HL-60/S4 treated with retinoic acid at 250 ng/mL for 4 days and 3 days (cell line): Measurements from ENCODE around the gene ANKRD55.
"Not testable (repeated sequence)": the region's sequence is repeated elsewhere in the genome, so short reads cannot be mapped to it uniquely, and the experiment has no call there.

Experiments
- in situ Hi-C: fragments of 300-500 bp; cut with MboI; formaldehyde crosslinking; loops from 2 replicates; pipeline ENCODE4 v1.7.0; 2022; ENCODE audit warnings: low sequenced_read_pairs

Gene ANKRD55

GRCh38 chr5:56150756-56151155, 82.4 kb downstream of the ANKRD55 start:
- in situ Hi-C loops = not testable (repeated sequence)

- in situ Hi-C loops = no loop called here
Measured at GRCh38 chr5:56148453-56148971, 84.6 kb downstream of the ANKRD55 start.

DNA sequence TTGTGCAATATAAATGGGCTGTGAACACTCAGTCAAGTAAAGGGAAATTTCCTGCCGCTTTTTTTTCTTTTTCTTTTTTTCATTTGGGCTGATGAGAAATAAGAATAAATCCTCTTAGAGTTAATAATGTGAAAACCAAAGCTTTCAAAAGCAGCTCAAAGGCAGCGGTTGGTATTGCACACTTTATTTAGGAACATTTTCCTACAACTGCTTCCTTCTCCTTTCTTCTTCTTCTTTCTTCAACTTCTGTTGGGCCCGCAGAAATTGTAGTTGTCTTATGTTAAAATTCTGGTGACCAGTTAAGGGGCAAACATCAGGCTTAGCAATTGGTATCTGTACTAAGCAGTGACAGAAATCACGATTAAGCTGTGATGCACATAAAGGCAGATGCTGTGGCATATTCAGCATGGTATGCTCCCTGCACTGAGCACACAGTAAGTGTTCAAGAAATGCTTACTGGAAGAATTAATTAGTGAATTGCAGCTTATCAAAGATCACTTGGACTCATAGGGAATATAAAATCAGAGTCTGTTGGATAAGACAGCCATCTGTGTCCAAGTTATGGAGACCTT, 85.4 kb downstream of the ANKRD55 start:
- in situ Hi-C loops = no loop called here

- in situ Hi-C loops = no loop called here
Measured at GRCh38 chr5:56147106-56147505, 86.0 kb downstream of the ANKRD55 start.

DNA sequence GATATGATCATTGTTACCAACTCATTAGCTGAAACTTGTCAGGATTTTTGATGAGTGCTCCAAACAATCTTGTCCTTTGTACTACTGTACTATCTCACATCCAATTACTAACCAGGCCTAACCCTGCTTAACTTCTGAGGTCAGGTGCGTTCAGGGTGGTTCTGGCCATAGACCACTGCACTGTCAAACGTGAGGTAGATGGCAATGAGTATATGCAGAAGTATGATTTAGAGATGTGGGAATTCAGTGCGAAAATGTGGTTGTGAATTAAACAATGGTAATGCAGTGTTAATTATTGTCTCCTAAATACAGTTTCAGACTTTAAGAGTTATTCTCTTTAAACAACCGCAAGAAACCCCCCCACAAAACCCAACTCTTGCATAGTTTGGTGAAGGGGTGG, 86.5 kb downstream of the ANKRD55 start:
- in situ Hi-C loops = no loop called here

GRCh38 chr5:56145511-56145910, 87.6 kb downstream of the ANKRD55 start:
- in situ Hi-C loops = no loop called here

DNA sequence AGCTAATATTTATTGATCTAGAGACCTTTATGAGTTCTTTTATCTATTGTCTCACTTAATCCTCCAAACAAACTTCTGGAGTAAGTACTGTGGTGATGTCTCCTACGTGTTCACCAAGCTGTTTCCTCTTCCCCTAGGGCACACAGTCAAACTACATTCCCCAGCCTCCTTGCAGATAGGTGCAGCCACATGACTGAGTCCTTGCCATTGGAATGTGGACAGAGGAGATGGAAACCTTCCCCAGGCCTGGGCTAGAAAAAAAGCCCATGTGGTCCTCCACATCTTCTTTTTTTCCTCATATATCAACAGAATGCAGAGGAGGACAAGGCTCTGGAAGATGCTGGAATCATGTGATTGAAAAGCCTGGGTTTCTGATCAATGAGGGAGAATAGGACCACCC, 88.0 kb downstream of the ANKRD55 start:
- in situ Hi-C loops = no loop called here

GRCh38 chr5:56144211-56144610, 88.9 kb downstream of the ANKRD55 start:
- in situ Hi-C loops = no loop called here

DNA sequence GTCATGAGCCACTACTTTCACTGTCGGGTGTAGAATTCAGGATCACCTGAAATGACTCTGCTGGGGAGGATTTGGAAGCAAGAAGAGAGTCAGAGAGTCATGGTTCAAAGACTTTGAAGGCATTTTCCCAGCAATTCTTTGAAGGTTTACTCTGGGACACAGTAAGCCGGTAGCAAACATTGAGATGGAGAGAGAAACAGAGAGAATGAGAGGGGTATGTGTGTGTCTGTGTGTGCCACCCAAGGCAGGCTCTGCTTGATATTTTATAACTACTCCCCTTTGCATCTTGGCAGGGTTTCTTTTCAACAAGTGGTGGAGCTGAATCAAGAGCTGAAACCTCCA, 89.8 kb downstream of the ANKRD55 start:
- in situ Hi-C loops = no loop called here

DNA sequence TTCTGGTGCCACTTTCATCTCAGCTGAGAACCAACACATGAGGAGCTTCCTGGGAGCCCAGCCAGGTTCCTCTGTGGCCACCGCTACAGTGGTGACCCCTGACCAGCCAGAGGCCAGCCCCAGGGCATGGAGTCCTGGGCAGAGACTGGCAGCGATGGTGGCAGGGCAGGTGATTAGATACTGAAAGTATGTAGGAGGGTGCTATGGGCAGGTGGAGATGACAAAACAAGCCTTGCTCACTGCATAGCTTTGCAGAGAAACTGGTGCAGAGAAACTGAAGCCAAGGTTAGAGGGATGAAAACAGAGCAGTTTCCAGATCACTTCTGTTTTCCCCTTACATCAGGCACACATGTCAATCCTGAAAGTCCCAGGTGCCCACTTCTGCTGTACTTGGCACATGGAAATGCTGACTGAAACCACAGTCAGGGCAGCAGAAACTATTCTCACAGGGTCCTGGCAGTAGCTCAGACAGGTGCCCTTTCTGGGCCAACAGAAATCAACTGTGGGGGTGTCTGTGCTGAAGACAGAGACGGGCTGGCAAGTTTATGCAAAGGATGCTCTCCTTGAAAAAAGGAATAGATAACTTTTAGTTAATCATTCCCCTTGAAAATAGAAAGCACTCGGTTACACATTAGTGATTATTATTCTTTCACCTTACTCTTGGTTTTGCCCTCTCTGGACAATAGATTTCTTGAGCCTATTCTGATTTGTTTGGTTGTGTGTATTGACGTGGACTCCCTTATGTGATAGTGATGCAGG, 90.3 kb downstream of the ANKRD55 start:
- in situ Hi-C loops = no loop called here

GRCh38 chr5:56142233-56142613, 90.9 kb downstream of the ANKRD55 start:
- in situ Hi-C loops = no loop called here

DNA sequence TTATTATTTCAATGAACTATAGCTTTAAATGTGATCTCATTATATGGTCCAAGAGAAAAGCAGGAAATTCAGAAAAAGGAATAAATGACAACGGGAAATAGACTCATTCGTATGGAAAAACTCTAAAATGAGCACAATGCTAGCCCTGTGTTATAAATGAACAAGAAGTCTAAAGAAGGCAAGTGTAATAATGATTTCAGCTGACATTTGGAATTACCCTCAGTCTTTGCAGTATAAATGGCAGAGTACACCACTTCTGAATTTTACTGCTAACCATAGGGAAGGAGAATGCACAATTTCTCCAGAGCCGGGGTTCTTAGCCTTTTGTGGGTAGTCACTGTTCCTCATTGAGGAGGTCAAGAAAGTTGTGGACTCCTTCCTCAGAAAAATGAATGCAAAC, 93.1 kb downstream of the ANKRD55 start:
- in situ Hi-C loops = no loop called here

GRCh38 chr5:56130664-56131063, 102.5 kb downstream of the ANKRD55 start:
- in situ Hi-C loops = no loop called here

DNA sequence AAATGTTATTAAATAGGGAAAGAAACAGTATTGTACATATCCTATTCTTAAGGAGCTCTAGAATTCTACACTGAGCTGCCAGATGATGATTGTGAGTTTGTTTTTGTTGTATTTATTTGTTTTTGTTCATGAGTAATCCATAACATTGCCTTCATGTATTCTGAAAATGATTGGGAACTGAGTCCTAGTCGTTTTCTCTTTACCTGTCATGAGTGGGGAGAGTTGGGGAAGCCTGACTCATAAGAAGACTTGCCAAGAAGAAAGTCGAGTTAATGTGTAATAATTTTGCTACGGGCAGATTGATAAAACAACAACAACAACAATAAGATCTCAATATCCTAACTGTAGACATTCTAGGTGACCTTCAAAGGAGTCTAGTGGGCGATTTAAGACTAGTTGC, 103.8 kb downstream of the ANKRD55 start:
- in situ Hi-C loops = no loop called here

DNA sequence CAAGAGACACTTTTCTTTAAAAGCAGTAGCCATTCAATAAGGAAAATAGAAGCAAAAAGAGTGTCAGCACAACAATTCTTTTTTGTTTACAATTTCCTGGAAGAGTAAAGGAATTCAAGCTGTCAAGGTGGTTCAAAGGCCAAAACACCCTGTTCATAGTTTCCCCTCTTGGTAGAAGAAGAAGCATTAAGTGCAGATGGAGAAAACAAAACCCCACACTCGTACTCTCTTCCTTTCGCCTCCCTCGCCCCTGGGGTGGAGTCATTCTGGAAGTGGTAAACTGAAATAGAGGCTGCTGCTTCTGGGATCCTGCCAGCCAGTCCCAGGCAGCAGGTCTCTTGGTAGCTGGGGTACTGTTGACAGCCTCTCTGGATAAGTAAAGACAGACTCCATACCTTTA, 105.0 kb downstream of the ANKRD55 start:
- in situ Hi-C loops = no loop called here

DNA sequence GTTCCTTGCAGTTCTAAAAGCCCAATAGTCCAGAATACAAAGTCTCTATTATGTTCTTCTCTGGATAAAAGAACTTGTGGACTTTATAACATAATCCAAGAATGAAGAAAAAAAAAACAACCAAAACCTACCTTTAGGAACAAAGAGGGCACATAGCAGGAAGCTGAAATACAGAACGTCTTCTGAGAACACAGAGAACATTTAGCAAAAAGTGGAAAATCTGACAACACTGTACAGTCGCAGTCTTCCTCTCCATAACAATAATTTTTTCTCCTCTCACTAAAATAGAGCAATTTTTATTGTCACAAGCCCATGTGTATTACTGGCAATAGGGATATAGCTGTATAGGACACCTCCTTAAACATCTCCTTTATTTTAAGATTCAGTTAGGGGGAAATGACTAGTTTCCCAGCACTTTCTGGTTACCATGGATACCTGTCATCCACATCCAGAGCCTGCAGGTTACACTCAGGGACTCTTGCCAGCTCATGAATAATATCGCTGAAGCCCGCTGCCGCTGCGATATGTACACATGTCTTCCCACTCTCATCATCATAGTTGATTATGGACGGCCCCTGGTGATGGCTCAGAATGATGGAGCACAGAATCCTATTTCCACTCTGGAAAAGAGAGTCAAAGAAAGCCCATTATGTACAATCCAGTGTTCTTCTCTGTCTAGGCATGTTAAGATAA, 106.5 kb downstream of the ANKRD55 start:
- in situ Hi-C loops = no loop called here

DNA sequence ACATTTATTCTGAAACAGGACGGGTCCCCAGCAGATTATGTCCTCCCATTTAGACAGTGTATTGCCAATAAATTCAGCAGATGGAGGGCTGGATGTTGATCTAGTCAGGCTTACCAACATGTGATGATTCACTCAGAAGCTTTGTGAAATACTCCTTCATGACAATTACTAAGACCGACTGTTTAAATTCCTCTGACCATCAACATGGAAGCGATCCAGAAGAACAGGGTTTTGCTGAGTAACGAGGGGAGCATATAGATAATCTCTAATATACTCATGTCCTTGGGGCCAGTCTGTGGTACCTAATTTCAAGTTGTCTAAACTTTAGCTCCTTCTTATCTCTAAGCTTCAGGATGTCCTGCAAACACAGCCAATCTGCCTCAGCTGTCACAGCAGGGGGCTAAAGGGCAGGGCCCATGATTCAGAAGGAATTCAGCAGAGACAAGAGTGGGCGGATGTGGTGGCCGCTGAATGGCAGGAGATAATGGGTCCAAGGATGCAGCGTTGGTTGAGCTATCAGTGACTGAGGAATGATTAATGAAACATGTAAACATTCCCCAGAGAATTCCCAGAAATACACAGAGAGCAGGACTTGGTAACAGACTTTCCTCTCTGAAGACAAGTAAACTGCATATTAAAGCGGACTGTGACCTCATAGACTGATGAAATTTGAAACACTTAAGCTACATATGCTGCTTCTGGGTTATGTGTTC, 109.4 kb downstream of the ANKRD55 start:
- in situ Hi-C loops = no loop called here

DNA sequence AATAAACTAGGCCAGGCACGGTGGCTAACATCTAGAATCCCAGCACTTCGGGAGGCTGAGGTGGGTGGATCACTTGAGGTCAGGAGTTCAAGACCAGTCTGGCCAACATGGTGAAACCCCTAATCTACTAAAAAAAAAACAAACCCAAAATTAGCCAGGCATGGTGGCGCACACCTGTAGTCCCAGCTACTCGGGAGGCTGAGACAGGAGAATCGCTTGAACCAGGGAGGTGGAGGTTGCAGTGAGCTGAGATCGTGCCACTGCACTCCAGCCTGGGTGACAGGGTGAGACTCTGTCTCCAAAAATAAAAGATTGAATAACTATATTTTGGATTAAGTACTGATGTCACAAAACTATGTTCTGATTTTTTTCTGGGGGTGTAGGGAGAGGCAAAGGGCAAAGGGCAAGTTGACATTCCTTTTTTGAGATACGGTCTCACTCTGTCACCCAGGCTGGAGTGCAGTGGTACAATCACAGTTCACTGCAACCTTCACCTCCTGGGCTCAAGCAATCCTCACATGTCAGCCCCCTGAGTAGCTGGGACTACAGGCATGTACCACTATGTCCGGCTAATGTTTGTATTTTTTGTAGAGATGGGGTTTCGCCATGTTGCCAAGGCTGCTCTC, 110.7 kb downstream of the ANKRD55 start:
- in situ Hi-C loops = not testable (repeated sequence)

DNA sequence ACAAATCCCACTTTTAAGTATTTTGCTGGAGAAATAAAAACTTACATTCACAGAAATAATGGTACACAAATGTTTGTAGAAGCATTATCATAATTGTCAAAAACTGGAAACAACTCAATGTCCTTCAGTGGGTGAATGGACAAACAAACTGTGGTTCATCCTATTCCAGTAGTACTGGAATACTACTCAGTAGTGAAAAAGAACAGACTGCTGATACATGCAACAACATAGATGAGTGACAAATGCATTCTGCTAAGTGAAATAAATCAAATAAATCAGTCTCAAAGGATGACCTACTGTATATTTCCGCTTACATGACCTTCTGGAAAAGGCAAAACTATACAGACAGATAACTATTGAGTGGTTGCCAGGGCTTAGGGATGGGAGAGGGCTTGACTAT, 114.1 kb downstream of the ANKRD55 start:
- in situ Hi-C loops = no loop called here

DNA sequence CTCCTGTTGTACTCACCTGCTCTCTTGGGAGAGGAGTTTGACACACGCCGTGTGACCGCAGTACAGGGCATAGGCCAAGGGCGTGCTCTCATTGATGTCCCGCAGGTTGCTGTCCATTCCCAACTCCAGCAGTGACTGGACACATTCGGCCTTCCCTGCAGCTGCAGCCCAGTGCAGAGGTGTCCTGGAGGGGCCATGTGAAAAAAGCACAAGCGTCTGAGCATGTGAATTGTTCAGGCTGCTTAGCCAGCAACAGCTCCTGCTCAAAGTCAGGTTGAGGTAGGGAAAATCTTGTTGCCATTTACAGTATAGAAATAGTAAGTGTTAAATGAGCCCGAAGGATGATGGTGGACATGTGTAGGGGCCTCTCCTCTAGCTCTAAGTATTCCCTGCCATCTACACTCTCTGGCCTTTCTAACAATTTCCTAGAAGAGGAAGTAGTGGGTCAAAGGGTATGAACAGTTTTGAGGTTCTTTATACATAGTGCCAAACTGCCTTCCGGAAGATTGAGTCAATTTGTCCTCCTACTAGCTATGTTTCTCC, 116.5 kb downstream of the ANKRD55 start:
- in situ Hi-C loops = no loop called here

GRCh38 chr5:56115589-56115988, 117.5 kb downstream of the ANKRD55 start:
- in situ Hi-C loops = no loop called here
